ENCODE measurements around the gene PIM1. TPM values are rescaled to one million over a fixed set of nuclear protein-coding genes. Genes with fewer than 3 reads are reported as not detected.

The PIM1 gene
- total RNA-seq, 2 experiments from 2014 or later, result 24.7 to 31.4 TPM

DNA sequence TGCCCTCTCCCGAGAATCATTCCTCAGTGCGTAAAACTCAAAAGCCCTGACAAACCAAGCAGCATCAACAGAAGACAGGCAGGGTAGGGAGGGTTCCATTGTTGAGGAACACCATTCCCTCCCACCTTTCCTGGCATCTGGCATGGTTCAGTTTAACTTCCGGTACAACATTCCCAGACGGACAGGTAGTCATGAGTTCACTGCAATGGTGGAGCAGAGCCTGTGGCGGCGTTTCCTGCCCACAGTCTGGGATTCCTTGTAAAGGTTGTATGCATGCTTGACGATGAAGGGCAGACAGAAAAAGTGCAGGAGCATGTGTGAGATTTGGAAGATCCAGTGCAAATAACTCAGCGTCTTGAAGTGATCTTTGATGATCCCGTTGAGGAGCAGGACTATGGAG, 42.3 kb downstream of the PIM1 start:
- ChIA-PET CTCF (ENCODE audit: unreplicated experiment) (interaction anchor here (0.8 kb wide), 1 partner anchor 195 kb away, joined by 3 read pairs; no protein-coding TSS in a partner anchor), POLR2A (interaction anchor here (0.7 kb wide), 1 partner anchor 9 kb away, joined by 5 read pairs; no protein-coding TSS in a partner anchor)
- intact Hi-C loops (cut with micrococcal nuclease; ENCODE audit: unreplicated experiment), result no loop called here
- no TSS peak for BruUV-seq (replicated peaks)
- no peak for DNase-seq (ENCODE audit: low spot score)
- TF ChIP-seq EZH2phosphoT487 (IDR thresholded peaks at IDR 0.05; ENCODE audit: borderline replicate concordance, low read depth, low read length) (no peak), CTCF (conservative IDR thresholded peaks at IDR 0.05; ENCODE audit: low read length) (no peak)
- Histone ChIP-seq H4K20me1 (ENCODE audit: insufficient read depth, low read length) (no peaks in the 10 kb centered on the region), H3K4me1 (ENCODE audit: insufficient read depth, low read length, poor library complexity, severe bottlenecking) (no peaks in the 10 kb centered on the region), H2AFZ (ENCODE audit: low read length) (no peak overlapping the region), H3K9me3 (ENCODE audit: low read length) (no peaks in the 10 kb centered on the region), H3K27ac (ENCODE audit: low read depth, low read length, poor library complexity, severe bottlenecking) (no peak overlapping the region), H3K36me3 (ENCODE audit: insufficient read depth, low read length) (no peaks in the 10 kb centered on the region), H3K4me2 (ENCODE audit: low read length) (no peak overlapping the region), H3K9me2 (ENCODE audit: insufficient read depth, low read length) (no peaks in the 10 kb centered on the region), H3K79me2 (ENCODE audit: insufficient read depth, low read depth, low read length) (no peaks in the 10 kb centered on the region), H3K4me3 (ENCODE audit: low read depth, low read length, poor library complexity, severe bottlenecking) (no peak overlapping the region)

GRCh38 chr6:37218061-37218460, 48.1 kb downstream of the PIM1 start:
- H3K9me3 ChIP-seq (ENCODE audit: low read length), result no peaks in the 10 kb centered on the region
- no TSS peak for BruUV-seq (replicated peaks)
- no peak overlapping the region for H2AFZ ChIP-seq (ENCODE audit: low read length)
- no peak for TF ChIP-seq EZH2phosphoT487 (IDR thresholded peaks at IDR 0.05; ENCODE audit: borderline replicate concordance, low read depth, low read length)
- TF ChIP-seq CTCF (conservative IDR thresholded peaks at IDR 0.05; ENCODE audit: low read length), result no peak
- H3K9me2 ChIP-seq (ENCODE audit: insufficient read depth, low read length), result no peaks in the 10 kb centered on the region
- H4K20me1 ChIP-seq (ENCODE audit: insufficient read depth, low read length), result no peaks in the 10 kb centered on the region
- no peak overlapping the region for H3K4me3 ChIP-seq (ENCODE audit: low read depth, low read length, poor library complexity, severe bottlenecking)
- H3K4me1 ChIP-seq (ENCODE audit: insufficient read depth, low read length, poor library complexity, severe bottlenecking), result peaks cover 8% of the 10 kb centered on the region
- intact Hi-C loops (cut with micrococcal nuclease; ENCODE audit: unreplicated experiment), result no loop called here
- CTCF ChIA-PET (ENCODE audit: unreplicated experiment), result no interaction called here
- no peak overlapping the region for H3K4me2 ChIP-seq (ENCODE audit: low read length)
- no peaks in the 10 kb centered on the region for H3K79me2 ChIP-seq (ENCODE audit: insufficient read depth, low read depth, low read length)
- DNase-seq (ENCODE audit: low spot score), result no peak
- POLR2A ChIA-PET, result no interaction called here
- no peaks in the 10 kb centered on the region for H3K36me3 ChIP-seq (ENCODE audit: insufficient read depth, low read length)
- no peak overlapping the region for H3K27ac ChIP-seq (ENCODE audit: low read depth, low read length, poor library complexity, severe bottlenecking)

DNA sequence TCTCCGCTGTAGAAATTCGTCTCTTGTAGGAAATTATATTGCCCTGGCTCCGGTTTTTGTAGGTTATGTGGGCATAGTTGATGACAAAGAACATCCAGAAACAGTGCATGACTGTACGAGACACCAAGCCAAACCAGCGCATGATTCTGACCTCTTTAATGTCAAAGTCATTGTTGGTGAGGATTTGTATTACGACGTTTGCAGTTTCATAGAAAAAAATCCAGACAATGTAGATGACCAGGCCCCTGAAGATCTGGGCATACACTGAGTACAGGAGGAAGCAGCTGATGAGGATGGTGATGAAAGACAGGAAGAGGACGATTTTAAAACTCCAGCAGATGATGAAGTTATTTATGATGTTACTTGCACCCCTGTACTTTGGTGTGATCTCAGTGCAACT, 48.6 kb downstream of the PIM1 start:
- H3K27ac ChIP-seq (ENCODE audit: low read depth, low read length, poor library complexity, severe bottlenecking), result no peak overlapping the region
- no peak overlapping the region for H2AFZ ChIP-seq (ENCODE audit: low read length)
- no peaks in the 10 kb centered on the region for H3K36me3 ChIP-seq (ENCODE audit: insufficient read depth, low read length)
- H3K9me2 ChIP-seq (ENCODE audit: insufficient read depth, low read length), result no peaks in the 10 kb centered on the region
- TF ChIP-seq EZH2phosphoT487 (IDR thresholded peaks at IDR 0.05; ENCODE audit: borderline replicate concordance, low read depth, low read length) (no peak), CTCF (conservative IDR thresholded peaks at IDR 0.05; ENCODE audit: low read length) (no peak)
- CTCF ChIA-PET (ENCODE audit: unreplicated experiment), result no interaction called here
- no peak for DNase-seq (ENCODE audit: low spot score)
- intact Hi-C loops (cut with micrococcal nuclease; ENCODE audit: unreplicated experiment), result no loop called here
- no peaks in the 10 kb centered on the region for H3K79me2 ChIP-seq (ENCODE audit: insufficient read depth, low read depth, low read length)
- no TSS peak for BruUV-seq (replicated peaks)
- peaks cover 8% of the 10 kb centered on the region for H3K4me1 ChIP-seq (ENCODE audit: insufficient read depth, low read length, poor library complexity, severe bottlenecking)
- H3K4me3 ChIP-seq (ENCODE audit: low read depth, low read length, poor library complexity, severe bottlenecking), result no peak overlapping the region
- H3K4me2 ChIP-seq (ENCODE audit: low read length), result no peak overlapping the region
- H4K20me1 ChIP-seq (ENCODE audit: insufficient read depth, low read length), result no peaks in the 10 kb centered on the region
- POLR2A ChIA-PET, result no interaction called here
- no peaks in the 10 kb centered on the region for H3K9me3 ChIP-seq (ENCODE audit: low read length)
